Measurements from ENCODE around the gene KRT80. TPM values are rescaled to one million over a fixed set of nuclear protein-coding genes. Genes with fewer than 3 reads are reported as not detected.

KRT80 gene
- total RNA-seq, 2 donors from 2014 or later, result 0.30 to 1.5 TPM

DNA sequence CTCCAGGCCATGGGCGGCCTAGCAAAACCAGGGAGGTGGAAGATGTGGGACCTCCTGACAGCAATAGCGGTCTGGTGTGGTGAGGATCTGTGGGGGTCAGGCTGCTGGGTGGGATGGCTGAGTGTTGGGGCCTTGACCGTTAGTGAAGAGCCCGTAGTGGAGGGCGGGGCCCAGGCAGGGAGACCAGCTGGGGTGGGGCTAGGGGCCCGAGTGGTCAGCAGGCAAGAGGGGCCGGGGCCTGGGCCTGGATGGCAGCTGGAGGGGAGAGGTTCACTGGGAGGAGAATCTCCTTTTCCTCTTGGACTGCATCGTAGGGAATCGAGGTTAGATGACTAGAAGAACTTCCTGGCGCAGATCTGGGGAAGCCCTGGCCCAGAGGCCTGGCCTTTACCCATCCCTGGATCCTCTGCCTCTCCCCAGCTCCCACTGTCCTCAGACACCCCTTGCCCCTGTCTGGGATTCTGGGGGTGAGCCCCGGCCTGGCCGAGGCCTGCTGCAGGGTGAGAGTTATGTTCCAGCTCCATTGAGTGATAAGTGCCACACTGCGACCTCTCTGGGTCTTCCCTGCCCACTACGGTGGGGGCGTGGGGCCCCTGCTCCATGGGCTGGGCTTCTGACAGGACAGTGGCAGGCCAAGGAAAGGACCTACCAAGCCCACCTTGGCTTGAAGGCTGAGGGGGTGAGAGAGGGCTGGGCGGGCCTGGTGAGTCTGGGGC is 47.1 kb downstream of the KRT80 start:
- Histone ChIP-seq H3K36me3 (no peaks in the 10 kb centered on the region), H3K27me3 (no peaks in the 10 kb centered on the region), H3K9me3 (no peaks in the 10 kb centered on the region), H3K27ac (no peak overlapping the region), H3K4me3 (no peak overlapping the region), H3K4me1 (peaks cover 0 to 34% of the 10 kb centered on the region in 2 donors)
- TF ChIP-seq, protein P1, sequence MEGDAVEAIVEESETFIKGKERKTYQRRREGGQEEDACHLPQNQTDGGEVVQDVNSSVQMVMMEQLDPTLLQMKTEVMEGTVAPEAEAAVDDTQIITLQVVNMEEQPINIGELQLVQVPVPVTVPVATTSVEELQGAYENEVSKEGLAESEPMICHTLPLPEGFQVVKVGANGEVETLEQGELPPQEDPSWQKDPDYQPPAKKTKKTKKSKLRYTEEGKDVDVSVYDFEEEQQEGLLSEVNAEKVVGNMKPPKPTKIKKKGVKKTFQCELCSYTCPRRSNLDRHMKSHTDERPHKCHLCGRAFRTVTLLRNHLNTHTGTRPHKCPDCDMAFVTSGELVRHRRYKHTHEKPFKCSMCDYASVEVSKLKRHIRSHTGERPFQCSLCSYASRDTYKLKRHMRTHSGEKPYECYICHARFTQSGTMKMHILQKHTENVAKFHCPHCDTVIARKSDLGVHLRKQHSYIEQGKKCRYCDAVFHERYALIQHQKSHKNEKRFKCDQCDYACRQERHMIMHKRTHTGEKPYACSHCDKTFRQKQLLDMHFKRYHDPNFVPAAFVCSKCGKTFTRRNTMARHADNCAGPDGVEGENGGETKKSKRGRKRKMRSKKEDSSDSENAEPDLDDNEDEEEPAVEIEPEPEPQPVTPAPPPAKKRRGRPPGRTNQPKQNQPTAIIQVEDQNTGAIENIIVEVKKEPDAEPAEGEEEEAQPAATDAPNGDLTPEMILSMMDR (IDR thresholded peaks at IDR 0.05), result no peak
- DNase-seq (ENCODE audit: low spot score), result no peak

GRCh38 chr12:52142431-52142830 is 49.4 kb downstream of the KRT80 start:
- no peaks in the 10 kb centered on the region for H3K9me3 ChIP-seq
- TF ChIP-seq, protein P1 (IDR thresholded peaks at IDR 0.05), result no peak

GRCh38 chr12:52141875-52142274 is 49.9 kb downstream of the KRT80 start:
- no peaks in the 10 kb centered on the region for H3K27me3 ChIP-seq
- no peak overlapping the region for H3K4me3 ChIP-seq
- H3K9me3 ChIP-seq, result no peaks in the 10 kb centered on the region
- no peak overlapping the region for H3K27ac ChIP-seq
- DNase-seq (ENCODE audit: low spot score), result no peak
- TF ChIP-seq, protein P1 (IDR thresholded peaks at IDR 0.05), result no peak
- H3K36me3 ChIP-seq, result no peaks in the 10 kb centered on the region
- H3K4me1 ChIP-seq, result peaks cover 0 to 6% of the 10 kb centered on the region in 2 donors

More at GRCh38 chr12:52142431-52142830, 49.4 kb downstream of the KRT80 start:
- H3K4me3 ChIP-seq, result no peak overlapping the region
- no peaks in the 10 kb centered on the region for H3K27me3 ChIP-seq
- no peaks in the 10 kb centered on the region for H3K36me3 ChIP-seq
- no peak for DNase-seq (ENCODE audit: low spot score)
- peaks cover 0 to 12% of the 10 kb centered on the region in 2 donors for H3K4me1 ChIP-seq
- H3K27ac ChIP-seq, result no peak overlapping the region

DNA sequence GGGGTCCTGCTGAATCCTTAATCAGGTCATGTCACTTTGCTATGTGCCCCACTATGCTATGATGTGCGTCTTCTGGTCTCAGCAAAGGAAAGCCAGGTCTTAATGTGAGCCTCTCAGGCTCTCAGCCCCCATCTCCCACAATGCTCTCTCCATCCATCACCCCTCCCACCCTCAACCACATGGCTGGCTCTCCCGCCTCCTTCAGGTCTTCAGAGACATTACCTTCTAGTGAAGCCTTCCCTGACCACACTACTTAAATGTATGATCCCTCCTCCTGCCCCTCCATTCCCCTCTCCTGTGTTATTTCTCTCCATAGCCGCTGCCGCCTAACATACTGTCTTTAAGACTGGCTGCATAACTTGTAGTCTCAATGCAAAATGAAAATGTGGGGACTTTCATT is 50.5 kb downstream of the KRT80 start:
- Histone ChIP-seq H3K27ac (no peak overlapping the region), H3K36me3 (no peaks in the 10 kb centered on the region), H3K27me3 (no peaks in the 10 kb centered on the region), H3K9me3 (no peaks in the 10 kb centered on the region), H3K4me3 (no peak overlapping the region), H3K4me1 (peaks cover 0 to under 1% of the 10 kb centered on the region in 2 donors)
- TF ChIP-seq, protein P1 (IDR thresholded peaks at IDR 0.05), result no peak
- no peak for DNase-seq (ENCODE audit: low spot score)

DNA sequence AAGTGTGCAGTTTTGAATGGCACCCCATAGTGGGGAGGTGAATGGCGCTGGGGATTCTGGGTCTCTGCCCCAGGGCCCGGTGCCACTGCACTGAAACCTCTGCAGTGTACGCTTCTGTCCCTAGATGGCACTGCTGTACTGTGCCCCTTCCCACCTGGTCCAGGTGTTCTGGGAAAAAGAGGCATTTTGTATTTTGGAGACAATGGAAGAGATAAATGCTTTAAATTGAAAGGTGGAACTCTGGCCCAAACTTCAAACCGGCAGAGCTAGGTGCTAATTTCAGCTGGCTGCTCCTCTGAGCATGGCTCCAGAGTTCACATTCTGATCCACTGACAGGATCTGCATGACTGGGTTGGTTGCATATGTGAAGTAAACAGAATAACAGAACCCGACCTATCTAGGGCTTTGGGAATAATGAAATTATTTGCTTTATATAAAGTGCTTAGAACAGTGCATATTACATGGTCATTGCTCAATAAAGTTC is 52.2 kb downstream of the KRT80 start:
- DNase-seq (ENCODE audit: low spot score), result no peak
- no peaks in the 10 kb centered on the region for H3K27me3 ChIP-seq
- no peaks in the 10 kb centered on the region for H3K4me1 ChIP-seq
- no peaks in the 10 kb centered on the region for H3K9me3 ChIP-seq
- H3K27ac ChIP-seq, result no peak overlapping the region
- TF ChIP-seq, protein P1 (IDR thresholded peaks at IDR 0.05), result peak in 1 of 2 donors; percentile 65
- no peaks in the 10 kb centered on the region for H3K36me3 ChIP-seq
- H3K4me3 ChIP-seq, result no peak overlapping the region

Data from right atrium auricular region (tissue), 2 donors.